ENCODE data around the gene SLC35E1. TPM values are rescaled to one million over a fixed set of nuclear protein-coding genes. Genes with fewer than 3 reads are reported as not detected.

The SLC35E1 gene
- total RNA-seq, 1 experiment from 2014 or later = 43.5 TPM

GRCh38 chr19:16585094-16585801 is 13.0 kb upstream of the SLC35E1 start:
- POLR2A ChIA-PET = no interaction called here
- no peak for DNase-seq (ENCODE audit: low read depth, low spot score)
- no peaks in the 10 kb centered on the region for H3K9me3 ChIP-seq (ENCODE audit: control insufficient read depth, insufficient read depth, low read depth, low read length)
- no peaks in the 10 kb centered on the region for H3K36me3 ChIP-seq (ENCODE audit: control insufficient read depth, insufficient read depth, low read length)
- H3K4me1 ChIP-seq (ENCODE audit: control insufficient read depth, insufficient read depth, low read length) = peaks cover 61% of the 10 kb centered on the region
- CTCF ChIA-PET = no interaction called here
- no TSS peak for BruUV-seq (replicated peaks)
- intact Hi-C loops (cut with micrococcal nuclease; ENCODE audit: unreplicated experiment) = no loop called here
- no peak for TF ChIP-seq TCF7L2 (IDR thresholded peaks at IDR 0.05; ENCODE audit: low read depth, low read length)
- no peak for TF ChIP-seq SIN3A (IDR thresholded peaks at IDR 0.05; ENCODE audit: borderline replicate concordance, insufficient read depth, low read depth, low read length)
- no peak for TF ChIP-seq CTCF (IDR thresholded peaks at IDR 0.05)
- no peak for TF ChIP-seq POLR2AphosphoS5 (IDR thresholded peaks at IDR 0.05; ENCODE audit: low read depth, low read length)
- TF ChIP-seq REST (IDR thresholded peaks at IDR 0.05; ENCODE audit: insufficient read depth in 1 of 2, low read depth in 2 of 2, low read length in 1 of 2) = no peak
- ATAC-seq = no peak; the same call in 1 of the 2 replicates
- in situ Hi-C loops (cut with HindIII; ENCODE audit: low pct_unique_long_range_greater_than_20kb, low sequenced_read_pairs) = no loop called here
- H3K4me3 ChIP-seq (ENCODE audit: low read depth in 2 of 2, low read length in 2 of 2) = no peak overlapping the region
- peak overlapping the region; percentile 48 for H3K27ac ChIP-seq (ENCODE audit: low read length)
- no peaks in the 10 kb centered on the region for H3K27me3 ChIP-seq (ENCODE audit: control insufficient read depth, insufficient read depth, low read length)

GRCh38 chr19:16584248-16585093 is 12.3 kb upstream of the SLC35E1 start:
- POLR2A ChIA-PET = no interaction called here
- H3K9me3 ChIP-seq (ENCODE audit: control insufficient read depth, insufficient read depth, low read depth, low read length) = no peaks in the 10 kb centered on the region
- ATAC-seq = peak; percentile 67
- H3K36me3 ChIP-seq (ENCODE audit: control insufficient read depth, insufficient read depth, low read length) = no peaks in the 10 kb centered on the region
- no TSS peak for BruUV-seq (replicated peaks)
- H3K27ac ChIP-seq (ENCODE audit: low read length) = peak overlapping the region; percentile 48
- H3K27me3 ChIP-seq (ENCODE audit: control insufficient read depth, insufficient read depth, low read length) = no peaks in the 10 kb centered on the region
- H3K4me1 ChIP-seq (ENCODE audit: control insufficient read depth, insufficient read depth, low read length) = peaks cover 56% of the 10 kb centered on the region
- H3K4me3 ChIP-seq (ENCODE audit: low read depth in 2 of 2, low read length in 2 of 2) = peak overlapping the region in 1 of 2 experiments; percentile 24; a peak in 1 of 4 replicates
- DNase-seq (ENCODE audit: low read depth, low spot score) = peak; percentile 10
- in situ Hi-C loops (cut with HindIII; ENCODE audit: low pct_unique_long_range_greater_than_20kb, low sequenced_read_pairs) = no loop called here
- CTCF ChIA-PET = no interaction called here
- intact Hi-C loops (cut with micrococcal nuclease; ENCODE audit: unreplicated experiment) = no loop called here
- TF ChIP-seq POLR2AphosphoS5 (IDR thresholded peaks at IDR 0.05; ENCODE audit: low read depth, low read length) (no peak), SIN3A (IDR thresholded peaks at IDR 0.05; ENCODE audit: borderline replicate concordance, insufficient read depth, low read depth, low read length) (no peak), TCF7L2 (IDR thresholded peaks at IDR 0.05; ENCODE audit: low read depth, low read length) (no peak), CTCF (IDR thresholded peaks at IDR 0.05) (no peak), REST (IDR thresholded peaks at IDR 0.05; ENCODE audit: insufficient read depth in 1 of 2, low read depth in 2 of 2, low read length in 1 of 2) (no peak)
